ENCODE results near the gene PIN1.
A peak's percentile ranks its signal among the peaks of the same experiment; 100 is the strongest.
"Not testable (repeated sequence)": the region's sequence is repeated elsewhere in the genome, so short reads cannot be mapped to it uniquely, and the experiment has no call there.

PIN1 gene

GRCh38 chr19:9818734-9819595 lies 16.2 kb upstream of the PIN1 start, which contains the start of gene FBXL12:
Gene FBXL12, minus strand, starts transcription at chr19:9819079. Its CDS starts 266 bp downstream, at chr19:9818813.
- DNase-seq = peak; percentile 100

DNA sequence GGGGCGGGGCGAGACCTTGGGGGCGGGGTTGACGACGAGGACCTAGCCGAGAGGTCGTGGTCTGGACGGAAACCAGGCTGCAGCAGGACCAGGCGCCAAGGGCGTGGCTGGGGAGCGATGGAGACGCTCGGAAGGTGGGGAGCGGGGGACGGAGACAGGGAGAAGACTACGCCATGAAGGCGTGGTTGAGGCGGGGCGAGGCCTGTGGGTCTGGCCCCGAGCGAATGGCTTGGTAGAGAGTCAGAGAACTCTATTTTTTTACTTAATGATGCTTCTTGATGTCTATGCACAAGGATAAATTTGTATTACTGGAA lies 15.6 kb upstream of the PIN1 start:
- no peak for DNase-seq

DNA sequence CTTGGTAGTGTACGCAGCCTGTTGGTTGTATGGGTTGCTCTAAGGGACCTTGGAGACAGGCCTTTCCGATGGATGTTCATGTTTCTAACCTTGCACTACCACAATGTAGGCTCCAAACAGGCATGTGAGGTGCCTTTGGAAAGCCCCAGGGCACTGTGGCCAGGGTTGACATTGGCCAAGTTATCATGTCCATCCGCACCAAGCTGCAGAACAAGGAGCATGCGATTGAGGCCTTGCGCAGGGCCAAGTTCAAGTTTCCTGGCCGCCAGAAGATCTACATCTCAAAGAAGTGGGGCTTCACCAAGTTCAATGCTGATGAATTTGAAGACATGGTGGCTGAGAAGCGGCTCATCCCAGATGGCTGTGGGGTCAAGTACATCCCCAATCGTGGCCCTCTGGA lies 15.1 kb upstream of the PIN1 start:
- DNase-seq = not testable (repeated sequence)

DNA sequence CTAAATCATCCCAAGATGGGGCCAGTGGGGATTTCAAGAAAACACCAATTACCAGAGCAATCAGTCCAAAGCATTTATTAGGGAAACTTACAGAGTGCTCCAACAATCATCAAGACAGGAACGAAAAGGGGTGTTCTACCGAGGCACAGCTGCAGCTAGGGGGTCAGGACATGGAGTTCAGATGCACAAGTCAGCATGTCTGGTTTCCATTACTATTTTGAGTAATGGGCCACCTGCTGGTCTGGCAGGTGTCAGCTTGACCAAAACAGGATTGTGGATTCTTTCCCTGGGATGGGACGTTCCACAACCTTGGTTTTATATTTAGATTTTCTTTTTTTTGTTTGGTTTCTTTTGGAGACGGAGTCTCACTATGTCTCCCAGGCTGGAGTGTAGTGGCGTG lies 11.3 kb upstream of the PIN1 start:
- no peak for DNase-seq

DNA sequence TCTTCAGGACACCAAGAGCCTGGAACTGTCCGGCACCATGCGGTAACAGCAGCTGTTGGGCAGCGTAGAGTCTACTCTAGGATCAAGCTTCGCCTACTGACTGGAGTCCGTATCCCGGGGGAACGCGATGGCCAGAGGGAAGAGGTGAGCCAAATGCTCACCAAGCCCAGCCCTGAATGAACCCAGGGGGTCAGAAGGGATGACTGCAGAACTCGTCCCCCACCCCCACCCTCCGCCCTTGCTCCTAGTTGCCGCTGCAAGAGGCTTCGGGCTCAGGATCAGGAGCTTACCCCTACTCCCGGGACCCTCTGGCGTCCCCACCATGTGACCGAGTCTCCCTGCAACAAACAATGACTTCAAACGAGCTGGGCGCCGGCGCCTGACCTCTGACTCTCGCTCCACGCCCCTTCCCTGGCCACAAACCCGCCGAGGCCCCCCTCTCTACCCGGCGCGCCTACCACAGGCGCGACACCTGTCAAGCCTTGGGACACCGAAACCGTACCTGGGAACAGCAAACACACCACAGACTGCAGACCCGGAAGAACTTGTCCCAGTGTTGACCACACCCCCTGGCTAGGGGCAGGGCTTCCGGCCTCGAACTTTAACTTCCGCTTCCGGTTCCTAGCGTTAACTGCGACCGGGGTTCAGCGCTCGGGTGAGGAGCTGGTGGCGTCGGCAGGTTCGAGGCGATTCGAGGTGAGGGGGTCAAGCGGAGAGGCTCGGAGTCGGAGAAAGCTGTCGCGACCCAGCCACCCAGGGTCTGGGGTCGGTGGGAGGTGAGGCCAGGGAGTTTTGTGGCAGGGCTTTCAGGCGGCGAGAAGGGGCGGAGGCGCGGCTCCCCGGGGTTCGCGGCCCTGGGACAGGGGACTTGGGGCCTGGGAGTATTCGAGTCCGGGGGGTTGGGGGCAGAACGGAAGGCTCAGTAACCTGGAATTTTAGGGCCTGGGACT lies 7.6 kb upstream of the PIN1 start, which contains the start of gene UBL5:
UBL5 (plus strand) TSS at position 630 of the 950 bp plus-strand sequence. CDS start 420 bp downstream, outside the sequence.
- DNase-seq = peak; percentile 89

DNA sequence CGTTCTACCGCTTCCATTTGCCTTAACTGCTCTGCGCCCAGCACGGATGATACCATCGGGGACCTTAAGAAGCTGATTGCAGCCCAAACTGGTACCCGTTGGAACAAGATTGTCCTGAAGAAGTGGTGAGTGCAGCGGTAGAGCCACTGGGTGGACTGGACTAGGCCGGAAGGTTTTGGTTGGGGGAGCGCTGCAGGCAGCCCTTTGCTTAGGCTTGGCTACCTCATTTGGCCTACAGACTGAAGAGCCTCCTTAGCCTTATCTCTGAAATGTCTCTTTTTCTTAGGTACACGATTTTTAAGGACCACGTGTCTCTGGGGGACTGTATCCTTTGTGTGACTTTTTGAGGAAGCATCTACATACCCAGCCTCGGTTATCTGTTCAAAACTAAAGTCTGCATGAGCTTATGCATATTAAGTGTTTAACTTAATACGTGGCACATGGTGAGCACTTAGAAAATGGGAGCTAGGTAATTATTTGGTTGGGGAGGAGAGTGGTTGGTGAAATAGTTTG lies 6.5 kb upstream of the PIN1 start:
- no peak for DNase-seq

GRCh38 chr19:9834307-9834725 lies 802 bp upstream of the PIN1 start:
- no peak for DNase-seq

- no peak for DNase-seq
These were observed 410 bp downstream of the PIN1 start for GRCh38 chr19:9835507-9835949.

DNA sequence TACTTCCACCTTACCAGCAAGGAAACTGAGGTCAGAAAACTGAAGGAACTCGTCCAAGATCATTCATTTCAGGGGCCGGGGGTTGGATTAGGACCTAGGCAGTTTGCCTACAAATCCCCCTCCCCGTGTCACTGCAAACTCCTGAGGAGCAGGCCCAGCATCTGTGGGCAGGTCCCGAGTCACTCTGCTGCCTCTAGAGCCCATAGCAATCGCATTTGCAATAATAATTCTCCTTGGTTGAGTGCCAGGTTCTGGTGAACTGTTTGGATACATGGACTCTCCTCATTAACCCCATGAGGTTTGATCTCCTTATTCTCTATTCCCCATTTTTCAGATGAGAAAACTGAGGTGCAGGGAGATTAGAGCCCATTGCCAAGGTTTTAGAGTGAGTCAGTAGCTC lies 903 bp downstream of the PIN1 start:
- no peak for DNase-seq

DNA sequence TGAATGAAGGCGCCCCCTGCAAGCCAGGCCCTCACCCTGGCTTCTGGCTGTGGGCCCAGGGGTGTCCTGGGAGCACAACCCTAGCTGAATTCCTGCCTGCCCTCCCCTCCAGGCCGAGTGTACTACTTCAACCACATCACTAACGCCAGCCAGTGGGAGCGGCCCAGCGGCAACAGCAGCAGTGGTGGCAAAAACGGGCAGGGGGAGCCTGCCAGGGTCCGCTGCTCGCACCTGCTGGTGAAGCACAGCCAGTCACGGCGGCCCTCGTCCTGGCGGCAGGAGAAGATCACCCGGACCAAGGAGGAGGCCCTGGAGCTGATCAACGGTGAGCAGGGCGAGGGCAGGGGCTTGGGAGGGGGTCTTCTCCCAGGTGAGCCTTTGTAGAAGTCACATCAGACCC lies 3.2 kb downstream of the PIN1 start:
- no peak for DNase-seq

DNA sequence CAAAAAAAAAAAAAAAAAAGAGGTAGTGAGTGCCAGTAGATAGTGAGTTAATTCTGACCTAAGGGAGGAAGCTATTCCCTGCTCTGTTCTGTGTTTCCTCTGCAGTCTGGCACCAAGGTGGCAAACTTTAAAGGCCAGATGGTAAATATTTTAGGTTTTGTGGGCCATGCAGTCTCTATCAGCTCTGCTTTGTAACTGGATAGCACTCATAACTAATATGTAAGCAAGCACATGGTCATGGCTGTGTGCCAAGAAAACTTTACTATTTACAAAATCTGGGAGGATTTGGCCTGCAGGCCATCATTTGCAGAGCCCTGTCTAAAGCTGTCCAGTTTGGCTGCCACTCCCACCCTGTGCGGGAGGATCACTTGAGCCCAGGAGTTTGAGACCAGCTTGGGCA lies 4.3 kb downstream of the PIN1 start:
- no peak for DNase-seq

GRCh38 chr19:9842834-9843625 lies 7.9 kb downstream of the PIN1 start:
- no peak for DNase-seq

GRCh38 chr19:9843626-9844273 lies 8.6 kb downstream of the PIN1 start:
- not testable (repeated sequence) for DNase-seq

DNA sequence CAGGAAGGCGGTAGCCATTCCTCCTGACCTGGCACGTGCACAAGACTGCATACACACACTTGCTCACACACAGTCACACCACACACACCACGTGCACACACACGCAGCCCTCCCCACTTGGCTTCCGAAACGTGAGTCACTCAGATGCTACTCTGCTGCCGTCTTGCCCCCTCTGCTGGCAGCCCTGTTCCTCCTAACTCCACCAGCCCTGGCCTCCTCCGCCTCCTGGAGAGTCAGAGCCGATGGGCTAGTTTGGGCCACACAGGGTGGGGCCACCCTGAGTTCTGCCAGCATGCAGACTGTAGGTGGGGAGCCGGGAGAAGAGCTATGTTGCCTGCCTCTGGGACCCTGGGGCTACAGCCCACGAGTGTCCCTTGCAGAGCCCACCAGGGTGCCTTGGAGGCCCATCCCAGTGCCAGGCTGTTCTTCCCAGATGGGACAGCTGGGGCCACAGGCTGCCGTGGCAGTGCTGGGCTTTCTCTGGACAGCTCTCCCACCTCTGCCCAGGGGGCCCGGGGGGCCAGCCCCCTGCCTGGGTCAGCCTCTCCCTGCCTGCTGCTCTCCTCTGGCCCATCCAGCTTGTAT lies 12.1 kb downstream of the PIN1 start:
- DNase-seq = peak; percentile 63

DNA sequence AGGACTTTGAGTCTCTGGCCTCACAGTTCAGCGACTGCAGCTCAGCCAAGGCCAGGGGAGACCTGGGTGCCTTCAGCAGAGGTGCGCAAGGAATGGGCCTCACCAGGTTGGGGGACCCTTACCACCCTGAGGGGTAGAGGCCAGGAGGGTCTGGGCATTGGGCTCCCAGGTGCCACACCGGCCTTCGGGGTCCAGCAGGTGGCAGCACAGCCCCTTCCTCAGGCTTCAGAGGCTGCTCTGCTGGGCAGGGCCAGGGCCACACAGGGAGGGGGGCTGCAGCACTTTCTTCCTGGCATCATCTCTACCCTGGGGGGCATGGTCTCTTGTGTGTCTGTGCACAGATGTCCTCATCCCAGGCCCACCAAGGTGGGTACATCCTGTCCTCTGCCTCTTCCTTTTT lies 12.9 kb downstream of the PIN1 start:
- peak; percentile 47 for DNase-seq

DNA sequence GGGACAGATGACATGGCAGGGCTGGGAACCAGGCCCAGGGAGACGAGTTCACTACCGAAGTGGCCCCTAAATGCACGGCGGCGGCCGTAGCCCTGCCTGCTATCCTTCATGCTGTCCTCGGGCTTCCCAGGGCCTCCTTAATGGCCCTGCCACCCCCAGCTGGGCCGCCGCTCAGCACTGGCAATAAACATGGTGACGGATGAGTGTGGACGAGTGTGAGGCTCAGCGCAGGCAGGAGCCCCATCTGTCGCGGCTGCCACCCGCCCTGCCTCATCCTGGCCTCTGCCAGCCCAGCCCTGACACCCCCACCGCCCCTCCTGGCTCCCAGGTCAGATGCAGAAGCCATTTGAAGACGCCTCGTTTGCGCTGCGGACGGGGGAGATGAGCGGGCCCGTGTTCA lies 13.6 kb downstream of the PIN1 start:
- DNase-seq = no peak

GRCh38 chr19:9849791-9850190 lies 14.7 kb downstream of the PIN1 start:
- DNase-seq = no peak

DNA sequence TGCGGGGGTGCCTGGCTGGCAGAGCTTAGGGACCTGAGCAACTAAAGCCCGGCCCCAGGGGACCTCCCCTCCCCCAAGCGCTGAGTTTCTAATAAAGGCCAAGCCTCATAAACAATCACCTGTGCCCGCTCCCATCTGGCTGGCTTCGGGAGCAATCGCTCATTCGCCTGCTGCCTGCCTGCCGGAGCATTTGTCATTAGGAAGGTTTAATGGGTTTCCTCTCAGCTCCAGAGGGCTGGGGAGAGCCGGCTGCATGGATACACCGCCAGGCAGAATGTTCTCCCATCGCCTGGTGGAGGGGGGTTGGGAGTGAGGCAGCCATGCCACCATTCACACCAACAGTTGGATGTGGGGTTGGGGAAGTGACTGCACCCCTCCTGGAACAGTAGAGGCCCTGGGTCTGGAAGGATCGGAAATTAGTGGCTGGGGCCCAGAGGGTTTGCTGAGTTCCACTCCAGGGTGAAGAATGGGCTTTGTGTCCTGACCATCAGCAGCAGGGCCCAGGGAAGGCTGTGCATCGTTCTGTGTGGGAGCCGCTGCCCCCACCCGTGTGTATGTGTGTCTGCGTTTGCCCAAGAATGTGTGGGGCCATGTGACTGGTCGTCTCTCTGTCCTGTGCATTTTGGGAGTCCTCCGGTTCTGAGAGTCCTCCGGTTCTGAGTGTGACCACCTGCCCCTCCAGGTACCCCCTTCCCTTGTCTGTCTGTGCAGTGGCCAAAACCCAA lies 15.3 kb downstream of the PIN1 start:
- no peak for DNase-seq

DNA sequence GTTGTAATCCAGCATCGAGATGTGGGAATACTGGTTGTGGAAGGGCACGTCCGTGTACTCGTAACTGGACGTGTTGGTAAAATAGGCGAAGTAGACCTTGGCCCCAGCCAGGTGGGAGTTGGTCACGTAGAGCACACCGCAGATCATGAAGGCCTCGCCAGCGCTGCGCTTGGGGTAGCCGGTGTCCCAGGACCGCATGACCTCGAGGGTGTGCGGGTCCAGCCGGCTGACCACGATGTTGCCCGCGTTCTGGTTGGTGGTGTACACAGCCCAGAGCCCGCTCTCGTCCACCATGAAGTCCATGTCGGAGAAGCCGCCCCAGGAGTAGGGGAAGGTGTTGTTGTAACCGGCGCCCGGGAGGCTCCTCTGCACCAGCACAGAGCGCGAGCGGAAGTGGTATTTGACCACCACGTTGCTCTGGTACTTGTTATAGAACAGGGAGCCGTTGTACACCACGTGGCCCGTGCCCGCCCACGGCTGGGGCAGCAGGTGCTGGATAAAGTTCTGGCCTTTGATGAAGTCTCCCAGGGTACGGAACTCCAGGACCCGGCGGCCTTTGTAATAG lies 19.2 kb downstream of the PIN1 start:
- DNase-seq = no peak

GRCh38 chr19:9856609-9857008 lies 21.5 kb downstream of the PIN1 start:
- no peak for DNase-seq
